GM21447 (cell line): ENCODE data around the gene PIK3R6.
A peak's percentile ranks its signal among the peaks of the same experiment; 100 is the strongest.
"Not testable (repeated sequence)": the region's sequence is repeated elsewhere in the genome, so short reads cannot be mapped to it uniquely, and the experiment has no call there.

Experiments used
- ATAC-seq: cut with Tn5 transposase; IDR thresholded peaks from one replicate; pipeline ENCODE4 v1.9.1; 2021; ENCODE audit not compliant: unreplicated experiment

The PIK3R6 gene

GRCh38 chr17:8873801-8874715 is 6.6 kb upstream of the PIK3R6 start:
- no peak for ATAC-seq

- no peak for ATAC-seq
Measured at GRCh38 chr17:8872705-8873435, 5.4 kb upstream of the PIK3R6 start.

- no peak for ATAC-seq
Measured at GRCh38 chr17:8872036-8872704, 4.7 kb upstream of the PIK3R6 start.

- no peak for ATAC-seq
Measured at GRCh38 chr17:8871081-8871581, 3.7 kb upstream of the PIK3R6 start.

- no peak for ATAC-seq
Measured at GRCh38 chr17:8870406-8871040, 3.0 kb upstream of the PIK3R6 start.

GRCh38 chr17:8869114-8869815 is 1.8 kb upstream of the PIK3R6 start:
- ATAC-seq = no peak

- ATAC-seq = peak; percentile 38
Measured at GRCh38 chr17:8868529-8868951, 1.1 kb upstream of the PIK3R6 start.

GRCh38 chr17:8868092-8868491 is 618 bp upstream of the PIK3R6 start:
- no peak for ATAC-seq

GRCh38 chr17:8865811-8866210 is 1.7 kb downstream of the PIK3R6 start:
- no peak for ATAC-seq

- ATAC-seq = no peak
Measured at GRCh38 chr17:8865385-8865784, 2.1 kb downstream of the PIK3R6 start.

GRCh38 chr17:8862213-8863056 is 5.0 kb downstream of the PIK3R6 start:
- no peak for ATAC-seq

- no peak for ATAC-seq
Measured at GRCh38 chr17:8861495-8862181, 5.8 kb downstream of the PIK3R6 start.

- no peak for ATAC-seq
Measured at GRCh38 chr17:8859804-8860430, 7.6 kb downstream of the PIK3R6 start.

GRCh38 chr17:8859027-8859803 is 8.3 kb downstream of the PIK3R6 start:
- ATAC-seq = no peak

- peak; percentile 41 for ATAC-seq
Measured at GRCh38 chr17:8857919-8858318, 9.6 kb downstream of the PIK3R6 start.

GRCh38 chr17:8856869-8857575 is 10.5 kb downstream of the PIK3R6 start:
- ATAC-seq = no peak

- not testable (repeated sequence) for ATAC-seq
Measured at GRCh38 chr17:8856205-8856603, 11.3 kb downstream of the PIK3R6 start.
